Parathyroid adenoma (tissue), 2 donors: ENCODE results near the gene HLA-DPB1.

Source experiments
- H2AFZ ChIP-seq: fragments of 300-600 bp; sonication (generic); one replicate; pipeline ENCODE4 v1.7.0; 2017; ENCODE audit warnings: antibody characterized with exemption, mild to moderate bottlenecking
- H3K27ac ChIP-seq: fragments of 300-600 bp; sonication (generic); one replicate; pipeline ENCODE4 v1.7.0; 2017
- H3K27me3 ChIP-seq: fragments of 300-600 bp; sonication (generic); one replicate; pipeline ENCODE4 v1.7.0; 2017; ENCODE audit warnings: low read length; ENCODE audit not compliant: control insufficient read depth, insufficient read depth
- H3K36me3 ChIP-seq: fragments of 300-600 bp; sonication (generic); one replicate; pipeline ENCODE4 v1.7.0; 2017; ENCODE audit warnings: low read length; ENCODE audit not compliant: control insufficient read depth, insufficient read depth
- H3K4me1 ChIP-seq: fragments of 300-600 bp; sonication (generic); one replicate; pipeline ENCODE4 v1.7.0; 2017; ENCODE audit warnings: control low read depth
- H3K4me2 ChIP-seq: fragments of 300-600 bp; sonication (generic); one replicate; pipeline ENCODE4 v1.7.0; 2017; ENCODE audit warnings: low read length
- H3K4me3 ChIP-seq: fragments of 300-600 bp; sonication (generic); one replicate; pipeline ENCODE4 v1.7.0; 2017; ENCODE audit warnings: low read depth, low read length
- H3K79me2 ChIP-seq: fragments of 300-600 bp; sonication (generic); one replicate; pipeline ENCODE4 v1.7.0; 2017; ENCODE audit warnings: control low read depth
- H3K9ac ChIP-seq: fragments of 300-600 bp; sonication (generic); one replicate; pipeline ENCODE4 v1.7.0; 2017; ENCODE audit warnings: mild to moderate bottlenecking
- H3K9me3 ChIP-seq: fragments of 300-600 bp; sonication (generic); one replicate; pipeline ENCODE4 v1.7.0; 2017; ENCODE audit warnings: low read length; ENCODE audit not compliant: control insufficient read depth
- CTCF ChIP-seq: fragments of 300-600 bp; sonication (generic); IDR thresholded peaks from one replicate; pipeline ENCODE4 v1.7.0; 2017; ENCODE audit warnings: antibody characterized with exemption, mild to moderate bottlenecking
- donor health status: primary hyperparathyroidism.

The HLA-DPB1 gene

GRCh38 chr6:33075568-33076405, at the start of gene HLA-DPB1:
TSS of gene HLA-DPB1 (plus strand) at chr6:33075990. CDS start at chr6:33076042, 52 bp downstream.
- Histone ChIP-seq H3K27me3 (no peaks in the 10 kb centered on the region), H3K9ac (no peak within 1 kb of the TSS), H3K27ac (peak within 1 kb of the TSS; percentile 66), H3K4me2 (no peak within 1 kb of the TSS), H3K36me3 (no peaks in the 10 kb centered on the region), H2AFZ (peak within 1 kb of the TSS; percentile 22), H3K79me2 (no peaks in the 10 kb centered on the region), H3K4me1 (peaks cover 5% of the 10 kb centered on the region), H3K9me3 (no peaks in the 10 kb centered on the region), H3K4me3 (peak within 1 kb of the TSS; percentile 43)
- no peak for TF ChIP-seq CTCF

- H3K4me1 ChIP-seq: peaks cover 4% of the 10 kb centered on the region
- no peak overlapping the region for H3K9ac ChIP-seq
- H3K27ac ChIP-seq: peak overlapping the region; percentile 73
- H3K9me3 ChIP-seq: no peaks in the 10 kb centered on the region
- no peaks in the 10 kb centered on the region for H3K79me2 ChIP-seq
- no peak overlapping the region for H3K4me2 ChIP-seq
- H3K4me3 ChIP-seq: no peak overlapping the region
- H2AFZ ChIP-seq: no peak overlapping the region
- no peaks in the 10 kb centered on the region for H3K27me3 ChIP-seq
- no peak for TF ChIP-seq CTCF
- no peaks in the 10 kb centered on the region for H3K36me3 ChIP-seq
Measured at GRCh38 chr6:33028220-33028849, 47.5 kb upstream of the HLA-DPB1 start.

- Histone ChIP-seq H3K9me3 (no peaks in the 10 kb centered on the region), H3K4me1 (peaks cover 4% of the 10 kb centered on the region), H3K4me2 (no peak overlapping the region), H2AFZ (no peak overlapping the region), H3K79me2 (no peaks in the 10 kb centered on the region), H3K9ac (no peak overlapping the region), H3K4me3 (no peak overlapping the region), H3K36me3 (no peaks in the 10 kb centered on the region), H3K27me3 (no peaks in the 10 kb centered on the region), H3K27ac (peak overlapping the region; percentile 73)
- TF ChIP-seq CTCF: no peak
Measured at GRCh38 chr6:33029328-33030184, 46.2 kb upstream of the HLA-DPB1 start.

- H3K27ac ChIP-seq: peak overlapping the region; percentile 73
- TF ChIP-seq CTCF: no peak
- no peaks in the 10 kb centered on the region for H3K79me2 ChIP-seq
- H3K4me1 ChIP-seq: peaks cover 4% of the 10 kb centered on the region
- no peak overlapping the region for H3K4me2 ChIP-seq
- no peaks in the 10 kb centered on the region for H3K36me3 ChIP-seq
- H3K4me3 ChIP-seq: no peak overlapping the region
- H3K27me3 ChIP-seq: no peaks in the 10 kb centered on the region
- no peaks in the 10 kb centered on the region for H3K9me3 ChIP-seq
- H2AFZ ChIP-seq: no peak overlapping the region
- H3K9ac ChIP-seq: no peak overlapping the region
Measured at GRCh38 chr6:33030245-33030644, 45.5 kb upstream of the HLA-DPB1 start.
